Stomach (tissue), 4 donors: Measurements from ENCODE around the gene SNX15.

ENCODE experiments used
- CTCF ChIP-seq, 7 experiments: fragments of 450-650 bp in 4 of 7; fragments of 200-600 bp in 3 of 7; sonication (generic) in 3 of 7; IDR thresholded peaks; one replicate each; pipeline ENCODE4 v1.5.1; 2016 to 2019; ENCODE audit warnings: antibody characterized with exemption in 7 of 7, control low read depth in 2 of 7, mild to moderate bottlenecking in 1 of 7
- EP300 ChIP-seq: sonication (generic); formaldehyde crosslinking; IDR thresholded peaks from one replicate; pipeline ENCODE4 v1.6.1; 2017; ENCODE audit warnings: antibody characterized with exemption

GRCh38 chr11:65003282-65003681 is 24.0 kb upstream of the SNX15 start:
- TF ChIP-seq EP300: no peak
- TF ChIP-seq CTCF (IDR thresholded peaks at IDR 0.05): no peak
